Measurements from ENCODE around the gene MRPL54.

- TF ChIP-seq CTCF (conservative IDR thresholded peaks at IDR 0.05; ENCODE audit: low read length) (no peak), EZH2phosphoT487 (IDR thresholded peaks at IDR 0.05; ENCODE audit: borderline replicate concordance, low read depth, low read length) (no peak)
Measured at GRCh38 chr19:3800996-3801395, 38.5 kb downstream of the MRPL54 start.
